Measurements from ENCODE around the gene CDK8.

GRCh38 chr13:26247011-26247410, 6.9 kb upstream of the CDK8 start:
- TF ChIP-seq CTCF (IDR thresholded peaks at IDR 0.05): no peak
- no peak for TF ChIP-seq POLR2A (IDR thresholded peaks at IDR 0.05)
